Measurements from ENCODE around the gene FZD8.

The FZD8 gene

DNA sequence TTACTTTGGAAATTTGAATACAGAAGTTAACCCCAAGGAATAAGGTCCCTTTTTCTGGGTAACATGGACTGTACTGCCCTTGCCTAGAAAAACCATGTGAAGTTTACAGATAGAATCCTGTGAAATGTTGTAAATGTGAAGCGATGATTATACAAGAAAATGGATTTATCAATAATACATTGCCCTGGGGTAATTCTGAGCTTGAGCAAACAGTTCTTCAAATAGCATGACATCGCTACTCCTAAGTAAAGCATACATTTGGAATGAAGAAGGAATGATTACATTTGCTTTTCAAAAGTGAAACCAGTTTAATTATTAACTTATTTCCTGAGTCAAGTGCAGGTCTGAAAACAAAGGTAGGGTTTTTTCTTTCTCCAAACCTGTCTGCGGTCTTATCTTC is 43.3 kb upstream of the FZD8 start:
- no peak overlapping the region for H3K9ac ChIP-seq (ENCODE audit: low read length)

DNA sequence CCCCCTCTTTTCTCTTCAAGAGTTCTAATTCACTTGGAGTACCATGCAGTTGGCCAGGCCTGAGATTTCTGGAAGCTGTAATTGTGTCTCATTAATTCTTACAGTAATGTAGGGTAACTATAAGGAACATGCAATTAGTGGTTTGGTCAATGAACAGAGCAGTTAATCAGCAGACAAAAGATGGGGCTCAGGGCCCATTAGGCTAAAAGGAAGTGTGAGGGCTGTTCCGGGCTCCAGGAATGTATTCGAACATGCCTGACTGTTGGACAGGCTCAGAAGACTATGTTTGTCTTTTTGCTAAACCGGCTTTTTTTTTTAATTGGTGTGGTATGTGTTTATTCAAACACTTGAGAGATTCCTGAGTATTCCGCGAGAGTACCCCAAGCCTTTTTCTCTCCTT is 42.5 kb upstream of the FZD8 start:
- Histone ChIP-seq H4K20me1 (ENCODE audit: insufficient read depth, low read length) (no peaks in the 10 kb centered on the region), H3K4me1 (ENCODE audit: insufficient read depth, low read length, severe bottlenecking) (no peaks in the 10 kb centered on the region), H3K9me3 (ENCODE audit: low read length) (no peaks in the 10 kb centered on the region), H3K36me3 (ENCODE audit: insufficient read depth, low read length) (no peaks in the 10 kb centered on the region), H3K27me3 (ENCODE audit: insufficient read depth, low read length) (no peaks in the 10 kb centered on the region), H3K9ac (ENCODE audit: low read length) (no peak overlapping the region), H3K27ac (ENCODE audit: low read depth, low read length, poor library complexity, severe bottlenecking) (no peak overlapping the region), H3K79me2 (ENCODE audit: insufficient read depth, low read length) (no peaks in the 10 kb centered on the region), H3K4me2 (ENCODE audit: low read length) (no peak overlapping the region), H3K4me3 (ENCODE audit: low read depth, low read length, poor library complexity, severe bottlenecking) (no peak overlapping the region), H3K9me2 (ENCODE audit: low read depth, low read length) (no peaks in the 10 kb centered on the region), H2AFZ (ENCODE audit: low read length) (no peak overlapping the region), H3F3A (ENCODE audit: insufficient read depth, low read length) (no peaks in the 10 kb centered on the region)
- TF ChIP-seq, protein P1, sequence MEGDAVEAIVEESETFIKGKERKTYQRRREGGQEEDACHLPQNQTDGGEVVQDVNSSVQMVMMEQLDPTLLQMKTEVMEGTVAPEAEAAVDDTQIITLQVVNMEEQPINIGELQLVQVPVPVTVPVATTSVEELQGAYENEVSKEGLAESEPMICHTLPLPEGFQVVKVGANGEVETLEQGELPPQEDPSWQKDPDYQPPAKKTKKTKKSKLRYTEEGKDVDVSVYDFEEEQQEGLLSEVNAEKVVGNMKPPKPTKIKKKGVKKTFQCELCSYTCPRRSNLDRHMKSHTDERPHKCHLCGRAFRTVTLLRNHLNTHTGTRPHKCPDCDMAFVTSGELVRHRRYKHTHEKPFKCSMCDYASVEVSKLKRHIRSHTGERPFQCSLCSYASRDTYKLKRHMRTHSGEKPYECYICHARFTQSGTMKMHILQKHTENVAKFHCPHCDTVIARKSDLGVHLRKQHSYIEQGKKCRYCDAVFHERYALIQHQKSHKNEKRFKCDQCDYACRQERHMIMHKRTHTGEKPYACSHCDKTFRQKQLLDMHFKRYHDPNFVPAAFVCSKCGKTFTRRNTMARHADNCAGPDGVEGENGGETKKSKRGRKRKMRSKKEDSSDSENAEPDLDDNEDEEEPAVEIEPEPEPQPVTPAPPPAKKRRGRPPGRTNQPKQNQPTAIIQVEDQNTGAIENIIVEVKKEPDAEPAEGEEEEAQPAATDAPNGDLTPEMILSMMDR (IDR thresholded peaks at IDR 0.05; ENCODE audit: low read length), result no peak
- TF ChIP-seq EZH2 (IDR thresholded peaks at IDR 0.05; ENCODE audit: borderline replicate concordance, low read length), result no peak

More for the DNA sequence above, 43.3 kb upstream of the FZD8 start:
- Histone ChIP-seq H3K79me2 (ENCODE audit: insufficient read depth, low read length) (no peaks in the 10 kb centered on the region), H3K4me2 (ENCODE audit: low read length) (no peak overlapping the region), H2AFZ (ENCODE audit: low read length) (no peak overlapping the region), H3F3A (ENCODE audit: insufficient read depth, low read length) (no peaks in the 10 kb centered on the region), H3K36me3 (ENCODE audit: insufficient read depth, low read length) (no peaks in the 10 kb centered on the region), H3K27me3 (ENCODE audit: insufficient read depth, low read length) (no peaks in the 10 kb centered on the region), H3K4me1 (ENCODE audit: insufficient read depth, low read length, severe bottlenecking) (no peaks in the 10 kb centered on the region), H4K20me1 (ENCODE audit: insufficient read depth, low read length) (no peaks in the 10 kb centered on the region), H3K4me3 (ENCODE audit: low read depth, low read length, poor library complexity, severe bottlenecking) (no peak overlapping the region), H3K9me2 (ENCODE audit: low read depth, low read length) (no peaks in the 10 kb centered on the region), H3K9me3 (ENCODE audit: low read length) (no peaks in the 10 kb centered on the region), H3K27ac (ENCODE audit: low read depth, low read length, poor library complexity, severe bottlenecking) (no peak overlapping the region)
- TF ChIP-seq, protein P1 (IDR thresholded peaks at IDR 0.05; ENCODE audit: low read length), result no peak
- TF ChIP-seq EZH2 (IDR thresholded peaks at IDR 0.05; ENCODE audit: borderline replicate concordance, low read length), result no peak

DNA sequence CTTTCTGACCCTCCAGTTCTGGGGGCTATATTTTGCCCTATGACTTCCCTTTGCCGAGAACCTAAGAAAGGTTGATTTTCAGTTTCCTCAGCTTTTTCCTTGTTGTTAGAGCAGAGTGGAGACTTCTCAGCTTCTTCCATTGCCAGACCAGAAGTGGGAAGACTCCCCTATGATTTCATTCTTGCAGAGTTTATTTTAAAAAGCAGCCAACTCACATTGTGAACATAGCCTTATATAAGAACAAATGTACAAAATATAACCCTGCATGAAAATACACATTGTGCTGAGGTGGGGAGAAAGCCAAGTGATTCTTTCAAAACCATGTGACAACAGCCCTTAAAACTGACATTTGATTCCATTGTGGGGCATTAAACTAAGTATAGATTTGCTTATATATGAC is 33.8 kb upstream of the FZD8 start:
- no peaks in the 10 kb centered on the region for H3K79me2 ChIP-seq (ENCODE audit: insufficient read depth, low read length)
- H4K20me1 ChIP-seq (ENCODE audit: insufficient read depth, low read length), result no peaks in the 10 kb centered on the region
- H3K4me1 ChIP-seq (ENCODE audit: insufficient read depth, low read length, severe bottlenecking), result no peaks in the 10 kb centered on the region
- H3K9ac ChIP-seq (ENCODE audit: low read length), result no peak overlapping the region
- no peaks in the 10 kb centered on the region for H3K9me2 ChIP-seq (ENCODE audit: low read depth, low read length)
- H3K4me3 ChIP-seq (ENCODE audit: low read depth, low read length, poor library complexity, severe bottlenecking), result no peak overlapping the region
- H3K36me3 ChIP-seq (ENCODE audit: insufficient read depth, low read length), result no peaks in the 10 kb centered on the region
- H3K27me3 ChIP-seq (ENCODE audit: insufficient read depth, low read length), result no peaks in the 10 kb centered on the region
- H2AFZ ChIP-seq (ENCODE audit: low read length), result no peak overlapping the region
- H3K27ac ChIP-seq (ENCODE audit: low read depth, low read length, poor library complexity, severe bottlenecking), result no peak overlapping the region
- no peaks in the 10 kb centered on the region for H3K9me3 ChIP-seq (ENCODE audit: low read length)
- no peak overlapping the region for H3K4me2 ChIP-seq (ENCODE audit: low read length)
- TF ChIP-seq EZH2 (IDR thresholded peaks at IDR 0.05; ENCODE audit: borderline replicate concordance, low read length), result no peak
- TF ChIP-seq, protein P1 (IDR thresholded peaks at IDR 0.05; ENCODE audit: low read length), result no peak
- H3F3A ChIP-seq (ENCODE audit: insufficient read depth, low read length), result no peaks in the 10 kb centered on the region
